ENCODE measurements around the gene RGS6. TPM values are rescaled to one million over a fixed set of nuclear protein-coding genes. Genes with fewer than 3 reads are reported as not detected.

Gene RGS6
- polyA plus RNA-seq, 1 donor = 6.0 TPM

GRCh38 chr14:72498646-72499045 lies 566.4 kb downstream of the RGS6 start:
- DNase-seq (ENCODE audit: low read depth) = no peak

- DNase-seq (ENCODE audit: low read depth) = no peak
Observed at GRCh38 chr14:72499746-72500145, 567.5 kb downstream of the RGS6 start.

DNA sequence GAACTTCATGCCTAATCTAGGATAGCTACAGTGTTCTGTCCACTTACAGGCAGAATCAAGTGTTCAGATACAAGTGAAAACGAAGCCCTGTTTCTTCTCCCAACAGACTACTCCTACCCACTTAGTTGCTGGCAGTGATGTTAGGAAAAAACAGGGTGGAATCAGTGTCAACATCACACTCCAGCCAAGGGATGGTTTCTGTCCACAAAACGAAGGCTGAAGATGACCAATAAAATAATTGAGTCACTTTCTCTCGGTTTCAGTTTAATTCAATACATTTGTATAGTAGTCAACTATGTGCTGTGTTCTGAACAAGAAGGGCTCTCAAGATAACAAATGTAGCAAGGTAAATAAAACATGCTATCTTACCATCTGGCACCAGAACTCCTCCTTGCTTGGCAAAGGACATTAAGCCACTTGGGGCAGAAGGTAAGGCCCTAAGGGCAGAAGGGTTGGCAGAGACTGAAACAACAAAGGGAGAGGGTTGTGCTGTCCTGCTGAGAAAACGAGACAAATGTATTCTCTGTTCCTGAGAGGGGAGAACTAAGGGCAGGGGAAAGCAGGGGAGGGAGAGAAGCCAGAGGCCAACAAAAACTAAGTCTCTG lies 568.1 kb downstream of the RGS6 start:
- DNase-seq (ENCODE audit: low read depth) = no peak

DNA sequence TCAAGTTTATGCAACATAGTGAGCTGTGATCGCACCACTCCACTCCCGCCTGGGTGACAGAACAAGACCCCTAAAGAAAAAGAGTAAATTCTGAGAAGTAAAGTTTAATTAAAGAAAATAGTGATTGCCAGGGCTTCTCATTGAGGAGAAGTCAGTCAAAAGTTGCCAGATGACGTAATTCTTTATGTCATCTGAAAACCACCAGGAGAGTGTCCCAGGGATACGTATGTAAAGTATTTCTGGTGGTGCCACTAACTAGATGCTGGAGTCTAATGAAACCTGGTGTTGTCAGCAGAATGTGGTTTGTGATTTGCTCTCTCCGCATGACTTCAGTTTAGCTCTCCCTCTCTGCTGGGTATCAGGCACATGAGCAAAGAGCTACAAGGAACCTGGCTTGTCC lies 569.2 kb downstream of the RGS6 start:
- no peak for DNase-seq (ENCODE audit: low read depth)

DNA sequence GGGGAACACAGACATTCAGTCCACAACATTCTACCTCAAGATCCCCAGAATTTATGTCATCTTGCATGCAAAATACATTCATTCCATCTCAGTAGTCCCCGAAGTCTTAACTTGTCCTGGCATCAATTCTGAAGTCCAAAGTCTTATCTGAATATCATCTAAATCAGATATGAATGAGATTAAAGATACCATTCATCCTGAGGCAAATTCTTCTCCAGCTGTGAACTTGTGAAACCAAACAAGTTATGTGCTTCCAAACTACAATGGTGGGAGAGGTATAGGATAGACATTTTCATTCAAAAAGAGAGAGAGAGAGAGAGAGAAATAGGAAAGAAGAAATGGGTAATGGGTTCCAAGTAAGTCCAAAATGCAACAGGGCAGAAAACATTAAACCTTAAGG lies 571.0 kb downstream of the RGS6 start:
- DNase-seq (ENCODE audit: low read depth) = no peak

GRCh38 chr14:72503696-72504368 lies 571.6 kb downstream of the RGS6 start:
- no peak for DNase-seq (ENCODE audit: low read depth)

GRCh38 chr14:72510566-72510965 lies 578.3 kb downstream of the RGS6 start:
- no peak for DNase-seq (ENCODE audit: low read depth)

GRCh38 chr14:72512281-72512680 lies 580.1 kb downstream of the RGS6 start:
- DNase-seq (ENCODE audit: low read depth) = no peak

GRCh38 chr14:72512925-72513324 lies 580.7 kb downstream of the RGS6 start:
- DNase-seq (ENCODE audit: low read depth) = no peak

GRCh38 chr14:72513346-72513745 lies 581.1 kb downstream of the RGS6 start:
- no peak for DNase-seq (ENCODE audit: low read depth)

DNA sequence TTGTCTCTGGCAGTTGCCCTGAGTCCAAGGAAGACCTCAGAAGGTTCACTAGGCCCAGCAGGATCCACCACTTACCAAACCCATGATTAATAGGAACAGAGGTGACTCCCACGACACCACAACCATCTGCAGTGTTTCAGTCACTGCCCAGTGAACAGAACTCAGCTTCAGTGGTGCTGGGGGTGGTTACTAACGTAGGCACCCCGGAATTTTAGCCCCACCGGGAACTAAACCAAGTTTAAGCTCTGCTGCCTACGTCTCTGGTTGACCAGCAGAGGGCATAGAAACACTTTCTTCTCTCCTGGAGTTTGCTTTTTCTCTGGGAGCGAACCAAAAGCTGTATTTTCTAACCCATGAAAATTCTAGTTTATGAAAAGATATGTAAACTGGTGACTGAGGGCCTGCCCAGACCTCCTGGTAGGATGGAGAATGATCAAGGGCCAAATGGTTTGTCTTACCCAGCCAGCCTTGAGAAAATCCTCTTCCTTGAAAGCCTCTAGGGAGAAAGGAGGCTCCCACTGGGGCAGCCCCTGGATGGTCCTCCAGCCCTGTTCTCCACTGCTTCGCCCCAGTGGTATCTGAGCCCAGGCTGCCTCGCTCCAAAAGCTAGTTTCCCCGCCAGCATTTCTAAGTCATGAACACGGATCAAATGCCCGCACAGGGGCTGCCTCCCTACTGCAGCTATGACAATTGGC lies 581.9 kb downstream of the RGS6 start:
- DNase-seq (ENCODE audit: low read depth) = no peak

GRCh38 chr14:72514660-72515025 lies 582.4 kb downstream of the RGS6 start:
- no peak for DNase-seq (ENCODE audit: low read depth)

GRCh38 chr14:72515779-72516770 lies 583.8 kb downstream of the RGS6 start:
- no peak for DNase-seq (ENCODE audit: low read depth)

GRCh38 chr14:72516936-72517700 lies 584.9 kb downstream of the RGS6 start:
- DNase-seq (ENCODE audit: low read depth) = peak; percentile 65

- DNase-seq (ENCODE audit: low read depth) = no peak
Observed at GRCh38 chr14:72517736-72518135, 585.5 kb downstream of the RGS6 start.

DNA sequence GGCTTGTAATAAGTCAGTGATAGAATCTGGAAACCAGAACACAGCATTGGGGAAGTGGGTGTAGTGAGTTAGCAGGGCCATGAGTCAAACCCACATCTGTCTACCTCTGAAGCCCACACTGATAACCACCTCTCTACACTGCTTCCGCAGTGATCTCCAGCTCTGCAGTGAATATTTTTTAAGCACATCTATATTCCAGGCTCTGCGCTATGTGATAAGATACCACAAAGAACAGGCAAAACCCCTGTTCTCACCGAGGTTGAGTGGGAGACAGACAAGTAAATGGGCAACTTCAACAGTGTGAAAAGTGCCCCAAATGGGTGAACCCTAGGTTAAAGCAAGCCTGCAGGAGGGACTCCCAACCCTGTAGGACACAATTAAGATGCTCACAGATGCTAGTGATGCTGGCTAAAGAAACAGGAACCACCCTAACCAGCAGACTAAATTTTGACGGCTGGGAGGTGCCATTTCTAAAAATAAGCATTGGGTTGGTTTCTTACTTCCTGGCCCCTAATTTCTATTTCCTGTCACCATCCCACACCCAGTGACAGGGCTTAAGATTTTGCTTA lies 586.7 kb downstream of the RGS6 start:
- no peak for DNase-seq (ENCODE audit: low read depth)

DNA sequence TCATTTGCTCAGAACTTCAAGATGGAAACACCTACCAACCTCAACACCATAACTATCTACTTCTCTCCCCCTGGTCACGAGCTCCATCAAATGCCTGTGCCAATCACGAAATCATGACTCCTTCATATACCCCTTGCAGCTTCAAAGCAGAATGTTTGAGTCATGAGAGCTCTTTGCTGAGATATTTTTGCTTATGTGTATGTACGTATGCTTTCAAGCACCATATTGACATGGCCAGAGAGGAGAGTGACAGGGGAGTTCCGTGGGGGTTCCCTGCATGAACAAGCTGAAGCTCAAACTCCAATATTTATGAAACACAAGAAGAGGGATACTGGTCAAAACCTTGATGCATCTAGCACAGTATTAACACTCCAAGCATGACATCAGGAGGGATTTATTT lies 587.3 kb downstream of the RGS6 start:
- no peak for DNase-seq (ENCODE audit: low read depth)

- DNase-seq (ENCODE audit: low read depth) = no peak
Observed at GRCh38 chr14:72521045-72521444, 588.8 kb downstream of the RGS6 start.

GRCh38 chr14:72521968-72522741 lies 589.9 kb downstream of the RGS6 start:
- no peak for DNase-seq (ENCODE audit: low read depth)

GRCh38 chr14:72522847-72523246 lies 590.6 kb downstream of the RGS6 start:
- DNase-seq (ENCODE audit: low read depth) = no peak

Data from forelimb muscle (tissue), 1 donor.